Mammary epithelial cell (primary cell): Measurements from ENCODE around the gene CNTNAP2.

Experiments used
- CTCF ChIP-seq, 2 donors: IDR thresholded peaks in 1 of 2; conservative IDR thresholded peaks in 1 of 2; 2 replicates each; pipeline ENCODE4 v1.5.1; 2011 to 2012; ENCODE audit warnings: inconsistent platforms in 2 of 2, low read length in 2 of 2, mild to moderate bottlenecking in 2 of 2, control low read depth in 1 of 2, low read depth in 1 of 2; ENCODE audit not compliant: insufficient read depth in 1 of 2; ENCODE audit errors: extremely low read depth in 1 of 2
- EZH2 ChIP-seq: IDR thresholded peaks from 2 replicates; pipeline ENCODE4 v1.6.1; 2012; ENCODE audit warnings: low read length, inconsistent platforms, borderline replicate concordance

GRCh38 chr7:146084086-146084485, 32.5 kb upstream of the CNTNAP2 start:
- TF ChIP-seq CTCF (conservative IDR thresholded peaks at IDR 0.05 in 1 of 2, IDR thresholded peaks at IDR 0.05 in 1 of 2; ENCODE audit: extremely low read depth in 1 of 2, insufficient read depth in 1 of 2, low read depth in 1 of 2, low read length in 2 of 2) (no peak), EZH2 (no peak)
